Left renal pelvis (tissue), 4 donors: ENCODE data around the gene PATJ. TPM values are rescaled to one million over a fixed set of nuclear protein-coding genes. Genes with fewer than 3 reads are reported as not detected.

Experiments
- DNase-seq, 4 donors: peaks; one replicate each; pipeline ENCODE4 v3.0.0-alpha.2; 2013; ENCODE audit warnings: low read depth in 4 of 4, low spot score in 3 of 4
- polyA plus RNA-seq, 4 donors: library from polyadenylated mRNA; unstranded; fragments of 120-200 nt; gene quantifications; one replicate each; pipeline ENCODE4 v1.2.1, GENCODE V29; 2013; ENCODE audit not compliant: insufficient read length in 4 of 4

Gene PATJ
- polyA plus RNA-seq, 4 donors: 7.1 to 51.2 (median 45.7) TPM

GRCh38 chr1:61973100-61973837 lies 231.0 kb downstream of the PATJ start:
- DNase-seq: no peak

- DNase-seq: no peak
Measured at GRCh38 chr1:61975638-61976037, 233.4 kb downstream of the PATJ start.

GRCh38 chr1:61976566-61976965 lies 234.3 kb downstream of the PATJ start:
- no peak for DNase-seq

GRCh38 chr1:61978796-61979195 lies 236.5 kb downstream of the PATJ start:
- no peak for DNase-seq

- DNase-seq: no peak
Measured at GRCh38 chr1:61979729-61980128, 237.4 kb downstream of the PATJ start.

GRCh38 chr1:61980561-61980960 lies 238.3 kb downstream of the PATJ start:
- DNase-seq: no peak

GRCh38 chr1:61981870-61982660 lies 239.8 kb downstream of the PATJ start:
- no peak for DNase-seq

GRCh38 chr1:61983236-61983635 lies 241.0 kb downstream of the PATJ start:
- DNase-seq: no peak

- DNase-seq: no peak
Measured at GRCh38 chr1:61992257-61992656, 250.0 kb downstream of the PATJ start.

GRCh38 chr1:61993331-61993961 lies 251.2 kb downstream of the PATJ start:
- no peak for DNase-seq

GRCh38 chr1:61995641-61996040 lies 253.4 kb downstream of the PATJ start:
- DNase-seq: no peak

GRCh38 chr1:61997123-61997522 lies 254.8 kb downstream of the PATJ start:
- DNase-seq: no peak

- no peak for DNase-seq
Measured at GRCh38 chr1:62003777-62004176, 261.5 kb downstream of the PATJ start.

- no peak for DNase-seq
Measured at GRCh38 chr1:62006690-62007089, 264.4 kb downstream of the PATJ start.

- no peak for DNase-seq
Measured at GRCh38 chr1:62011006-62011405, 268.7 kb downstream of the PATJ start.

GRCh38 chr1:62012095-62012494 lies 269.8 kb downstream of the PATJ start:
- no peak for DNase-seq

- peak in 1 of 4 donors; percentile 39 for DNase-seq
Measured at GRCh38 chr1:62012836-62013235, 270.6 kb downstream of the PATJ start.

GRCh38 chr1:62013264-62013663 lies 271.0 kb downstream of the PATJ start:
- no peak for DNase-seq

GRCh38 chr1:62022382-62022983 lies 280.2 kb downstream of the PATJ start:
- DNase-seq: no peak

GRCh38 chr1:62024690-62025089 lies 282.4 kb downstream of the PATJ start:
- DNase-seq: no peak

- DNase-seq: no peak
Measured at GRCh38 chr1:62025154-62025553, 282.9 kb downstream of the PATJ start.
